H1 (cell line): ENCODE measurements around the gene NT5M.

Source experiments
- KDM4A ChIP-seq: IDR thresholded peaks from one replicate; pipeline ENCODE4 v1.7.1; 2012; ENCODE audit warnings: low read depth, mild to moderate bottlenecking, moderate library complexity, low read length, inconsistent platforms; ENCODE audit not compliant: severe bottlenecking
- SP1 ChIP-seq: IDR thresholded peaks from 2 replicates; pipeline ENCODE4 v1.6.1; 2011; ENCODE audit warnings: low read depth, low read length
- TBP ChIP-seq: IDR thresholded peaks from 2 replicates; pipeline ENCODE4 v1.6.1; 2011; ENCODE audit warnings: low read depth, low read length, improper control_type of control experiment
- TF ChIP-seq, protein P1 (sequence below), 3 experiments: IDR thresholded peaks; 1 replicate in 2 of 3; 2 replicates in 1 of 3; pipeline versions ENCODE4 v1.5.1 to v1.6.1; 2011; ENCODE audit warnings: low read length in 3 of 3, mild to moderate bottlenecking in 3 of 3, inconsistent platforms in 2 of 3, low read depth in 1 of 3, moderate library complexity in 1 of 3; ENCODE audit not compliant: insufficient read depth in 1 of 3; ENCODE audit errors: control extremely low read depth in 1 of 3
- TF ChIP-seq, protein P2 (sequence below): IDR thresholded peaks from 2 replicates; pipeline ENCODE4 v1.6.1; 2011; ENCODE audit warnings: low read length, improper control_type of control experiment

GRCh38 chr17:17305281-17305801 lies 2.2 kb downstream of the NT5M start:
- TF ChIP-seq, protein P1, sequence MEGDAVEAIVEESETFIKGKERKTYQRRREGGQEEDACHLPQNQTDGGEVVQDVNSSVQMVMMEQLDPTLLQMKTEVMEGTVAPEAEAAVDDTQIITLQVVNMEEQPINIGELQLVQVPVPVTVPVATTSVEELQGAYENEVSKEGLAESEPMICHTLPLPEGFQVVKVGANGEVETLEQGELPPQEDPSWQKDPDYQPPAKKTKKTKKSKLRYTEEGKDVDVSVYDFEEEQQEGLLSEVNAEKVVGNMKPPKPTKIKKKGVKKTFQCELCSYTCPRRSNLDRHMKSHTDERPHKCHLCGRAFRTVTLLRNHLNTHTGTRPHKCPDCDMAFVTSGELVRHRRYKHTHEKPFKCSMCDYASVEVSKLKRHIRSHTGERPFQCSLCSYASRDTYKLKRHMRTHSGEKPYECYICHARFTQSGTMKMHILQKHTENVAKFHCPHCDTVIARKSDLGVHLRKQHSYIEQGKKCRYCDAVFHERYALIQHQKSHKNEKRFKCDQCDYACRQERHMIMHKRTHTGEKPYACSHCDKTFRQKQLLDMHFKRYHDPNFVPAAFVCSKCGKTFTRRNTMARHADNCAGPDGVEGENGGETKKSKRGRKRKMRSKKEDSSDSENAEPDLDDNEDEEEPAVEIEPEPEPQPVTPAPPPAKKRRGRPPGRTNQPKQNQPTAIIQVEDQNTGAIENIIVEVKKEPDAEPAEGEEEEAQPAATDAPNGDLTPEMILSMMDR (IDR thresholded peaks at IDR 0.05; ENCODE audit: control extremely low read depth in 1 of 3, insufficient read depth in 1 of 3, low read depth in 1 of 3, low read length in 3 of 3), result no peak
- TF ChIP-seq, protein P2, sequence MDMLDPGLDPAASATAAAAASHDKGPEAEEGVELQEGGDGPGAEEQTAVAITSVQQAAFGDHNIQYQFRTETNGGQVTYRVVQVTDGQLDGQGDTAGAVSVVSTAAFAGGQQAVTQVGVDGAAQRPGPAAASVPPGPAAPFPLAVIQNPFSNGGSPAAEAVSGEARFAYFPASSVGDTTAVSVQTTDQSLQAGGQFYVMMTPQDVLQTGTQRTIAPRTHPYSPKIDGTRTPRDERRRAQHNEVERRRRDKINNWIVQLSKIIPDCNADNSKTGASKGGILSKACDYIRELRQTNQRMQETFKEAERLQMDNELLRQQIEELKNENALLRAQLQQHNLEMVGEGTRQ, result no peak
- TF ChIP-seq TBP (no peak), SP1 (no peak), KDM4A (no peak)
